ENCODE data around the gene DOC2A. TPM values are rescaled to one million over a fixed set of nuclear protein-coding genes. Genes with fewer than 3 reads are reported as not detected.
A peak's percentile ranks its signal among the peaks of the same experiment; 100 is the strongest.
"Not testable (repeated sequence)": the region's sequence is repeated elsewhere in the genome, so short reads cannot be mapped to it uniquely, and the experiment has no call there.

DOC2A gene
- total RNA-seq, 1 experiment from 2014 or later, result 3.2 TPM

DNA sequence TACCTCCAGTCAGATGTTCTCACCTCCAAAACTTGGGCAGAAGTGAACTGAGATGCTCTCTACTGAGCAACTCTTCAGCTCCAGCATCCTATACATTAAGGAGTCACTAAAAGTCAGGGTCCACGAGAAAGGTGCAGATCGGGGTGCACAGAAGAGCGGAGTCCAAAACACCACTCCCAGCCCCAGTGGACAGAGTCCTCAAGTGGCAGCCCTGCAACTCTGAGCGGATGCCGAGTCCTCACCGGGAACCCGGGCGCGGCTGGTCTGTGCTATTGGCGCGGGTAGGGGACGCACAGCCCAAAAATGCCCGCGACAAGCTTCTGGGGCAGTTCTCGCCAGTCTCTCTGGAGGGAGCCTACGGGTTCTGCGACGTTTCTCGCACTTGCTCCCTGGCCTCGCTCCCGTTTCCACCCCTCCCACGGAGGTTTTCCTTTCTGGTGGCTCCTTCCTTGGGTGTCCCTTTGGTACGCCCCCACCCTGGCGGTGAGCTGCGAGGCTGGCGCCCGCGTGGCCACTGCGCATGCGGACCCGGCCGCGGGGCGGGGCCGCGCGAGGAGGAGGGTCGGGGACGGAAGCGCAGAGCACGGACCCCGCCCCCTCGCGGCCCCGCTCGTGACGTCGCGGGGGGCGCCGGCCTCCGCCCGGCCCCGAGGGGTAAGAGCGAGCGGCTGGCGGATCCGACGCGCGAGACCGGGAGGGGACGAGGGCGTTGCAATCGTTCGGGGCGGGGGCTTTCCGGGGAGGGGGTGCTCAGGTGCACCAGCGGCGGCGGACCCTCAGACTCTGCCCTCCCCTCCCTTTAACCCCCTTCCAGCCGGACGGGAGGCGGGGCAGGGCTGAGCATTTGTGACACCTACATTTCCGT, 49.1 kb downstream of the DOC2A start, which contains the start of gene TMEM219:
Gene TMEM219, plus strand, starts transcription at position 601 of the 865 bp plus-strand sequence. CDS start 1,065 bp downstream, outside the sequence.
- no peak; the same call in 1 of the 2 replicates for TF ChIP-seq SIN3A (IDR thresholded peaks at IDR 0.05; ENCODE audit: borderline replicate concordance, insufficient read depth, low read depth, low read length)
- TF ChIP-seq POLR2AphosphoS5 (IDR thresholded peaks at IDR 0.05; ENCODE audit: low read depth, low read length), result peak; percentile 79
- TF ChIP-seq, protein P1, sequence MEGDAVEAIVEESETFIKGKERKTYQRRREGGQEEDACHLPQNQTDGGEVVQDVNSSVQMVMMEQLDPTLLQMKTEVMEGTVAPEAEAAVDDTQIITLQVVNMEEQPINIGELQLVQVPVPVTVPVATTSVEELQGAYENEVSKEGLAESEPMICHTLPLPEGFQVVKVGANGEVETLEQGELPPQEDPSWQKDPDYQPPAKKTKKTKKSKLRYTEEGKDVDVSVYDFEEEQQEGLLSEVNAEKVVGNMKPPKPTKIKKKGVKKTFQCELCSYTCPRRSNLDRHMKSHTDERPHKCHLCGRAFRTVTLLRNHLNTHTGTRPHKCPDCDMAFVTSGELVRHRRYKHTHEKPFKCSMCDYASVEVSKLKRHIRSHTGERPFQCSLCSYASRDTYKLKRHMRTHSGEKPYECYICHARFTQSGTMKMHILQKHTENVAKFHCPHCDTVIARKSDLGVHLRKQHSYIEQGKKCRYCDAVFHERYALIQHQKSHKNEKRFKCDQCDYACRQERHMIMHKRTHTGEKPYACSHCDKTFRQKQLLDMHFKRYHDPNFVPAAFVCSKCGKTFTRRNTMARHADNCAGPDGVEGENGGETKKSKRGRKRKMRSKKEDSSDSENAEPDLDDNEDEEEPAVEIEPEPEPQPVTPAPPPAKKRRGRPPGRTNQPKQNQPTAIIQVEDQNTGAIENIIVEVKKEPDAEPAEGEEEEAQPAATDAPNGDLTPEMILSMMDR (IDR thresholded peaks at IDR 0.05), result no peak
- TF ChIP-seq, protein P2, sequence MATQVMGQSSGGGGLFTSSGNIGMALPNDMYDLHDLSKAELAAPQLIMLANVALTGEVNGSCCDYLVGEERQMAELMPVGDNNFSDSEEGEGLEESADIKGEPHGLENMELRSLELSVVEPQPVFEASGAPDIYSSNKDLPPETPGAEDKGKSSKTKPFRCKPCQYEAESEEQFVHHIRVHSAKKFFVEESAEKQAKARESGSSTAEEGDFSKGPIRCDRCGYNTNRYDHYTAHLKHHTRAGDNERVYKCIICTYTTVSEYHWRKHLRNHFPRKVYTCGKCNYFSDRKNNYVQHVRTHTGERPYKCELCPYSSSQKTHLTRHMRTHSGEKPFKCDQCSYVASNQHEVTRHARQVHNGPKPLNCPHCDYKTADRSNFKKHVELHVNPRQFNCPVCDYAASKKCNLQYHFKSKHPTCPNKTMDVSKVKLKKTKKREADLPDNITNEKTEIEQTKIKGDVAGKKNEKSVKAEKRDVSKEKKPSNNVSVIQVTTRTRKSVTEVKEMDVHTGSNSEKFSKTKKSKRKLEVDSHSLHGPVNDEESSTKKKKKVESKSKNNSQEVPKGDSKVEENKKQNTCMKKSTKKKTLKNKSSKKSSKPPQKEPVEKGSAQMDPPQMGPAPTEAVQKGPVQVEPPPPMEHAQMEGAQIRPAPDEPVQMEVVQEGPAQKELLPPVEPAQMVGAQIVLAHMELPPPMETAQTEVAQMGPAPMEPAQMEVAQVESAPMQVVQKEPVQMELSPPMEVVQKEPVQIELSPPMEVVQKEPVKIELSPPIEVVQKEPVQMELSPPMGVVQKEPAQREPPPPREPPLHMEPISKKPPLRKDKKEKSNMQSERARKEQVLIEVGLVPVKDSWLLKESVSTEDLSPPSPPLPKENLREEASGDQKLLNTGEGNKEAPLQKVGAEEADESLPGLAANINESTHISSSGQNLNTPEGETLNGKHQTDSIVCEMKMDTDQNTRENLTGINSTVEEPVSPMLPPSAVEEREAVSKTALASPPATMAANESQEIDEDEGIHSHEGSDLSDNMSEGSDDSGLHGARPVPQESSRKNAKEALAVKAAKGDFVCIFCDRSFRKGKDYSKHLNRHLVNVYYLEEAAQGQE (IDR thresholded peaks at IDR 0.05; ENCODE audit: insufficient read depth in 1 of 2, low read depth in 2 of 2, low read length in 1 of 2), result no peak
- TF ChIP-seq TCF7L2 (IDR thresholded peaks at IDR 0.05; ENCODE audit: low read depth, low read length), result no peak
- no peaks in the 10 kb centered on the region for H3K27me3 ChIP-seq (ENCODE audit: control insufficient read depth, insufficient read depth, low read length)
- TSS peak; percentile 92 for BruUV-seq (replicated peaks)
- peak within 1 kb of the TSS; percentile 94 for H3K27ac ChIP-seq (ENCODE audit: low read length)
- DNase-seq (ENCODE audit: low read depth, low spot score), result peak; percentile 64
- H3K9me3 ChIP-seq (ENCODE audit: control insufficient read depth, insufficient read depth, low read depth, low read length), result no peaks in the 10 kb centered on the region
- POLR2A ChIA-PET, result interaction anchor here (0.5 to 1.6 kb wide), 7 partner anchors 12 to 123 kb away, joined by 3 to 12 read pairs (median 5); partner anchors contain the start of gene TAOK2
- intact Hi-C loops (cut with micrococcal nuclease; ENCODE audit: unreplicated experiment), result loop anchor here (2.0 kb wide), 1 partner anchor 17 kb away; no protein-coding TSS in a partner anchor
- CTCF ChIA-PET, result interaction anchor here (1.2 kb wide), 1 partner anchor 45 kb away, joined by 5 read pairs; no protein-coding TSS in a partner anchor
- ATAC-seq, result peak; percentile 97
- H3K4me3 ChIP-seq (ENCODE audit: low read depth in 2 of 2, low read length in 2 of 2), result peak within 1 kb of the TSS; percentile 69 to 72
- H3K36me3 ChIP-seq (ENCODE audit: control insufficient read depth, insufficient read depth, low read length), result no peaks in the 10 kb centered on the region
- in situ Hi-C loops (cut with HindIII; ENCODE audit: low pct_unique_long_range_greater_than_20kb, low sequenced_read_pairs), result no loop called here
- H3K4me1 ChIP-seq (ENCODE audit: control insufficient read depth, insufficient read depth, low read length), result peaks cover 15% of the 10 kb centered on the region

DNA sequence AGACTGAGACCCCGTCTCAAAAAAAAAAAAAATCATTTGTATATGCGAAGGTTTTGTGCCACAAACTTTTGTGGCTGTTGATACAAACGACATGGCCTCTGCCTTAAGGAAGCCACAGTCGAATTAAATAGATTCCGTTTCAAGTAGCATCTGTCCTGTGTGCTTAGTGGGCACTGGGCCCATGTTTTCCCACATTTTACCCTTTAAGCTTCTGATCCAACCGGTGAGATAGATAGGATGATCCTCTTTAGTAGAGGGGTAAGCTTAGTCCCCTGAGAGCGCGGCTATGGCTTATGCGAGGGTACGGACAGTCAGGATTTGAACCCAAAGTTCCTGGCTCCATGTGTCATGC, 49.7 kb downstream of the DOC2A start:
- Histone ChIP-seq H3K27me3 (ENCODE audit: control insufficient read depth, insufficient read depth, low read length) (no peaks in the 10 kb centered on the region), H3K4me3 (ENCODE audit: low read depth in 2 of 2, low read length in 2 of 2) (peak overlapping the region; percentile 69 to 72), H3K4me1 (ENCODE audit: control insufficient read depth, insufficient read depth, low read length) (peaks cover 15% of the 10 kb centered on the region), H3K27ac (ENCODE audit: low read length) (peak overlapping the region; percentile 86), H3K36me3 (ENCODE audit: control insufficient read depth, insufficient read depth, low read length) (no peaks in the 10 kb centered on the region), H3K9me3 (ENCODE audit: control insufficient read depth, insufficient read depth, low read depth, low read length) (no peaks in the 10 kb centered on the region)
- intact Hi-C loops (cut with micrococcal nuclease; ENCODE audit: unreplicated experiment) (loop anchor here (2.0 kb wide), 1 partner anchor 16 kb away; no protein-coding TSS in a partner anchor), in situ Hi-C loops (cut with HindIII; ENCODE audit: low pct_unique_long_range_greater_than_20kb, low sequenced_read_pairs) (no loop called here)
- ChIA-PET POLR2A (interaction anchor here (0.5 to 1.6 kb wide), 2 partner anchors 15 to 57 kb away, joined by 3 to 4 read pairs; no protein-coding TSS in a partner anchor), CTCF (interaction anchor here (1.2 kb wide), 1 partner anchor 44 kb away, joined by 5 read pairs; no protein-coding TSS in a partner anchor)
- no peak for TF ChIP-seq SIN3A (IDR thresholded peaks at IDR 0.05; ENCODE audit: borderline replicate concordance, insufficient read depth, low read depth, low read length)
- TF ChIP-seq, protein P1 (IDR thresholded peaks at IDR 0.05), result no peak
- TF ChIP-seq, protein P2 (IDR thresholded peaks at IDR 0.05; ENCODE audit: insufficient read depth in 1 of 2, low read depth in 2 of 2, low read length in 1 of 2), result no peak
- no peak for TF ChIP-seq POLR2AphosphoS5 (IDR thresholded peaks at IDR 0.05; ENCODE audit: low read depth, low read length)
- no peak for TF ChIP-seq TCF7L2 (IDR thresholded peaks at IDR 0.05; ENCODE audit: low read depth, low read length)
- no peak for DNase-seq (ENCODE audit: low read depth, low spot score)
- ATAC-seq, result no peak
- BruUV-seq (replicated peaks), result no TSS peak

DNA sequence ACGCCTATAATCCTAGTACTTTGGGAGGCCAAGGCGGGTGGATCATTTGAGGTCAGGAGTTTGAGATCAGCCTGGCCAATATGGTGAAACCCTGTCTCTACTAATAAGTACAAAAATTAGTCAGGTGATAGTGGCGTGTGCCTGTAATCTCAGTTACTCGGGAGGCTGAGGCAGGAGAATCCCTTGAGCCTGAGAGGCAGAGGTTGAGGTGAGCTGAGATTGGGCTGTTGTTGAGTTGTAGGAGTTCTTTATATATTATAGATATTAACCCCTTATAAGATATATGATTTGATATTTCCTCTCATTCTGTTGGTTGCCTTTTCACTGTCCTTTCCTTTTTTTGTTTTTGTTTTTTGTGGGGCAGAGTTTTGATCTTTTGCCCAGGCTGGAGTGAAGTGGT, 51.0 kb downstream of the DOC2A start:
- CTCF ChIA-PET; ATAC-seq; POLR2A ChIA-PET; H3K27me3 ChIP-seq (ENCODE audit: control insufficient read depth, insufficient read depth, low read length); H3K4me3 ChIP-seq (ENCODE audit: low read depth in 2 of 2, low read length in 2 of 2); H3K9me3 ChIP-seq (ENCODE audit: control insufficient read depth, insufficient read depth, low read depth, low read length); DNase-seq (ENCODE audit: low read depth, low spot score); in situ Hi-C loops (cut with HindIII; ENCODE audit: low pct_unique_long_range_greater_than_20kb, low sequenced_read_pairs); H3K36me3 ChIP-seq (ENCODE audit: control insufficient read depth, insufficient read depth, low read length); H3K27ac ChIP-seq (ENCODE audit: low read length); BruUV-seq (replicated peaks): not testable (repeated sequence)
- intact Hi-C loops (cut with micrococcal nuclease; ENCODE audit: unreplicated experiment), result loop anchor here (2.0 kb wide), 1 partner anchor 15 kb away; no protein-coding TSS in a partner anchor
- peaks cover 15% of the 10 kb centered on the region for H3K4me1 ChIP-seq (ENCODE audit: control insufficient read depth, insufficient read depth, low read length)
